RPMI8226 (cell line): ENCODE data around the gene SHF.

Experiments used
- DNase-seq: peaks from one replicate; pipeline ENCODE4 v3.0.0-alpha.2; 2015

Gene SHF

DNA sequence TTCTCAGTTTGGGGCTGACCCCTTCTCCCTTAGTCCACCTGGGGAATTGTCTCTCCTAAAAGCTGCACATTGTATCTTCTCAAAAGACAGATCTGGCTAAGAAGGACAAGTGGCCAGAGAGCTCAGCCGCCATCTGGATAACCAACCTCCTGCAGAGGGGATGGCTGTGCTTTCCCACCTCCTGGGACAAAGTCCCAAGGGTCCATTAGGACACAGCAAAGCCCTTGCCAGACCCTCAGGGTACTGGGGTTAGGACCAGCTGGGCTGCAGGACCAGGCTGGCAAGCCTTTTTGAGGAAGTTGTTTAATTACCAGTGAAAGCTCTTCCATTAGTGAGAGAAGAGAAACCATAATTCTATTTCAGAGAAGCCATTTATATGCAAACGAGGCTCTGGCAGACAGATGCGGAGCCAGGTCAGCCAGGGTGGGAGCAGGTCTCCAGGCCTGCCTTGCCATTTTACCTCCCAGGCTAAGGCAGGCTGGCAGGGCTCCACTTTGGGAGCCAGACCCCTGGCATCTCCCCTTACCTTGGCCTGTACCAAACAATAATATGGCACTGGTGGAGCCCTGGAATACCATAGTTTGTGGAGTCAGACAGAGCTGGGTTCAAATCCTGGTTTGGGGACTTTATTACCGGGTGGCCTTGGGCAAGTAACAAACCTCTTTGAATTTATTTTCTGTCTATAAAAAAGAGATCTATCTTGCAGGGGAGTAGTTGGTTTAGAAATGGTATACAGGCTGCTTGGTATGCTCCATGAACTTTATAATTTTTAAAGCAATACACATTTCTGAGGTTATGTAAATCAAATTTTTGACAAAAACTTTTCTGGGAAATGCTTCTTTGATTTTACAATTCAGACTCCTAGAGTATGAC is 17.9 kb downstream of the SHF start:
- DNase-seq, result no peak

DNA sequence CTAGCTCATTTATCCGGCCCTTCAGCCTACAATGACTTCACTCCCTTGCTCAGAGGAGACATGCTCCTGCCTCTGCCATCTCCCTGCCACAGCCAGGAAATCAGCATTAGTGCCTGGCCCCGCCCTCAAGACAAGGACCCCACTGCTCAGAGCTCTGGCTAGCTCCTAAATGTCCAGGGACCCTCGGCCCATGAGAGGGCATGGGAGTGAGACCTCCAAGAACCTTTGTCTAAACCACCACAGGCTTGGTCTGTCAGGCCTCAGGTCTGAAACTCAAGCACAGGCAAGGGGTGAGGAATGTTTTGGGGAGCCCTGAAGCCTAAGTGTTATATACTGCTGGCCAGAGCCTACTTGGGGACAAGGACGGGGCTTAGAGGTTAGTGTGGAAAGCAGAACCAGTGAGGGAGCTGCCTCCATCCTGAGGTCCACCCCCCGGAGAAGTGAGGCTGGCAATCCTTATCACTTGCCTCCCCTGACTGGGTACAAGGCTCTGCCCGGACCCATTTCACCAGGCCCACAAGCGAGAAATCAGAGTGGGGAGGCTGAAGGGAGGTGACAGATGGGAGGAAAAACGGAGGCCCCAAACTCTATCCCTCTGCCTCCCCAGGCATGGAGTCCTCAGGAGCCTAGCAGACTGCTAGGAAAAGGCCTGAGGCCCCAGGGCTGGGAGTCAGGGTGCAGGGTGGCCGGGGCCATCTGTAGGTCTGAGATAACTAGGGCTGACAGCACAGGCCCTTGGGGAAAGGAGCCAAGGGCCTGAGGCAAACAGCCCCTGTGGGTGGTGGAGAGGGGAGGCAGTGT is 18.8 kb downstream of the SHF start:
- no peak for DNase-seq

DNA sequence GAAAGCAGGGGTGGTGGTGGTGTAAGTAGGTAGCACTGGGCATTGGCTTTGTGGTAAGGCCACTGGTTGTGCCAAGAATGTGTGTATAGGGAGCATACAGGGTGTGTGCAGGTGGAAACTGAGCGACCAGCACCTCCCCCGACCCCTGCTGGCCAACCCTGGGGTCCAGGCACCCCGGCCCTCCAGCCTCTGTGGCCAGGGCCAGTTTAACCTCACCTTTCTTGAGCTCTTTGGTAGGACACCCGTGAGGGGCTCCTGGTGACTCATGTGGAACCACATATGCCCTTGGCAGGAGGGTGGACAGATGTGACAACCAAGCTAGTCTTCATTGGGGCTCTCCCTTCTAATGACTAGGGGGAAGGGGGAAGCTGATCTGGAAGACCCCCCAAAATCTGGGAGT is 19.5 kb downstream of the SHF start:
- no peak for DNase-seq

DNA sequence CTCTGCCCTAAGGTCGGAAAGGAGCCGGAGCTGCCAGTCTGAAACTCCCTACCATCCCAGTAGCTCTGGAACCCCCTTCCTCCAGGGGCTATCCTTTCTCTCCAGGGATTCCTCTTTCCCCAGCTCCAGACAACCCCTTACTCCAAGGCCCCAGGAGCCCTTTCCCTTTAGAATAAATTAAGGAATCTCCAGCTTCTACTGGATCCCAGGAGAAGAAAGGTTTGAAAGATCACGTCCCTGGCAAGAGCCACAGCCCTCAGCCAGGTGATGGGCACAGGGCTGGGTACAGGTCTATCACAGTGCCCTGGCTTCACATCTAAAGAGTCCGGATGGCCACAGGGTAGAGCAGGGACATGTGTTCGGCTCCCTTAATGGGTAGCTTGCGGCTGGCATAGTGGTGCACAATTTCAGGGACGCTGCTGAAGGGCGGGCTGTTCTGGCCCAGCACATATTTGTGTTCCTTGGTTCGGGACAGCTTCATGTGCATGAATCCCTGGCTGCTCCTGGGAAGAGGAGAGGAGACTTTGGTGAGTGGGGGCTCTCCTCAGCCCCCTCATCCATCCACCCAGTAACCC is 20.0 kb downstream of the SHF start:
- DNase-seq, result no peak

DNA sequence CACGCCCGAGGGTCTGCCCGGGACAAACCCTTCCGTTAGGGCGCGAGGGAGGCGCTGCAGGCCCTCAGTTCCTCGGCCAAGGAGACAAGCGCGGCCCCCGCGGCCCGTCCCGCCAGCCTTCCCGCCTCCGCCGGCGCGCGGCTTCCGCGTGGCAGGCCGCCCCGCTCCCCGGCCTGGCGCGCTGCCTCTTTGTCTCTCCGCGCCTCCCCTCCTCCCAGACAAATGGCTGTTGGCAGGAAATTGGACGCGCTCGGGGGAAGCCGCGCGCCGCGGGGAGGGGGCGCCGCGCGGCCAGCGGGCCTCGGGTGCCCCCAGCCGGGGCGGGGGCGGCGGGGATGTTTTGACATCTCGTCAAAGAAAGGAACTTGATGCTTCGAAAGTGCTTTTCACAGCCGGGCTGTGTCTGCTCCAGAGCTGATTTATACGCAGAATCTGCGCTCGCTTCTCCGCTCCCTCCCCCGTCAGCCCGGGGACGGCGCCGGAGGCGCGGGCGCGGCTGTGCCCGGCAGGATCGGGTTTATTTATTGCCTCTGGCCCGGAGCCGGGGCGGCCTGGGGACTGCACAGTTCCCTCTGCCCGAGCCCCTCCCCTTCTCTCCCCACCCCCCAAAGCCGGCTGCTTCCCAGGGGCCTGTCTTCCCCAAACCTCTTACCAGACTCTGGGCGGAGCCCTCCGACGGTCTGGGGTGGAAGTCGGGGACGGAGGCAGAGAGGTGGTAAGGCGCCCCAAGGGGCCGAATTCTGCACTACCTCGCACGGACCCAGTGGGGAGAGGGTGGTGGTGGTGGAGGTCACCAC is 20.7 kb downstream of the SHF start:
- DNase-seq, result peak; percentile 85

DNA sequence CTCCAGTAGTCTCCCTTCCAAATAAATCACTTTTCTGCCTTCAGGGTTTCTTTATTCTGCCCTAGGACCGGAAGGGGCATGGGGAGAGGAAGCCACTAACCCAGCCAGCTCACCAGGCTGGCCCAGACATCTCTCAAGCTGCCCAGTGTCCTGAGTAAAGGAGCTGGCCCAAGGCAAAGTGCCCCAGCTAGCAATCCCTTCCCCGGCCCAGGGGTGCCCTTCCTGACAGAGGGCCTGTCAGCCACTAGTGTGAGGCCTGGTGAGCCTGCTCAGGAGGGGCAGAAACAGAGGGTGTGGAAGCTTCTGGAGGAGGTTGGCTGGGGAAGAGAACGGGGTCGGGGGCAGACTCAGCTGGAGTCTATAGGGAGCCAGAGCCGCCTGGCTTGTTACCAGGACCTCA is 22.2 kb downstream of the SHF start:
- no peak for DNase-seq

DNA sequence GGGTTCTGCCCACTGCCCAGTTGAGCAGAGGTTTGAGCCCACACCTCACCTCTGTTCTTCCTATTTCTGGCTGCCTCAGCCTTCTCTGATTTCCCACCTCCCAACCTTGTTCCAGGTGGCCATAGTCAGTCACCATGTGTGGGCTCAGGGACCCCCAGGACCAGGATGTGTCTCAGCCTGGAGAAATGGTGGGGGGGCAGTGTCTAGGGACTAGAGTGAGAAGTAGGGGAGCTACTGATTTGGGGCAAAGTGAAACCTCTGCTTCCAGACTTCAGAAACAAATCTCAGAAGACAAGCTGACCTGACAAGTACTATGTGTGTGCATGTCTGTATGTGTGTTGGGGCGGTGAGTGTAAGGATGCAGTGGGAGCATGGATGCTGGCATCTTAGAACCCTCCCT is 22.9 kb downstream of the SHF start:
- DNase-seq, result no peak

DNA sequence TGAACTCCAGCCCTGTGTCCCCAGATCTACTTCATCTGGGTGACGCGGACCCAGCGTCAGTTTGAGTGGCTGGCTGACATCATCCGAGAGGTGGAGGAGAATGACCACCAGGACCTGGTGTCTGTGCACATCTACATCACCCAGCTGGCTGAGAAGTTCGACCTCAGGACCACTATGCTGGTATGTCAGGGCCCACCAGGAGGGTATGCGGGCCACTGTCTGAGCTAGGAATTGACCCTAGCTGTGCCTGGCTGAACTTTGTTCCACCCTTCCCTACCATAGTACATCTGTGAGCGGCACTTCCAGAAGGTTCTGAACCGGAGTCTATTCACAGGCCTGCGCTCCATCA is 24.3 kb downstream of the SHF start:
- no peak for DNase-seq

DNA sequence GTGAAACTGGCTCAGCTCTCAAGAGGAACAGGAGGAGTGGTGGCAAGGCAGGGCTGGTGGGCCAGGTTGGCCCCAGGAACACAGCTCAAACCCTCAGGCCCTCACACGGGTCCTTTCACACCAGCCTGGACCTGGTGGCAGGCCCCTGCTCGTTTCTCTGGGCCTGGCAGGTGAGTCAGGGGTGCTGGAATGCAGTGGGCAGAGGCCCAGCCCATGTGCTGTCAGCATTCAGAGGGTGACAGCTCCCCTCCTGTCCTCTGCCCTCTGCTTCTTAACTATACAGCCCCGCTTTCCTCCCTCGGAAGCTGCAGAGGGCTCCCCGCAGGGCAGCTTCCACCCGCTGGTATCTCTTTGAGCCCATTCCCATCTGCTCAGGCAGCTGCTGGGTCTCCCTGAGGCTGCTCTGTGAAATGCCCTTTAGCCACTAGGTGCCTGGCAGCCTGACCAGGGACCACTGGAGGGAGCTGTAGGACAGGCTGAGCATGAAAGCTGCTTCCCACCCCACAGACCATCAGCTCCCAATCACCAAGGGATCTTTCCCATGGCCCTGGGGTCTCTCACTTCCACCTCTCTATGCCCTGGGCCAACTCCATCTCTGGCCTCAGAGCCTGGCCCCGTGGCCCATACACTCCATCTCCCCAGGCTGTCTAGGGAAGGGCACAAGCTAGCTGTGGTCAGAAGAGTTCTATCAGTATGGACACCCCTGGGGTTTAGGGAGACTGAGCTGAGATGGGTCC is 24.8 kb downstream of the SHF start:
- DNase-seq, result peak; percentile 72

DNA sequence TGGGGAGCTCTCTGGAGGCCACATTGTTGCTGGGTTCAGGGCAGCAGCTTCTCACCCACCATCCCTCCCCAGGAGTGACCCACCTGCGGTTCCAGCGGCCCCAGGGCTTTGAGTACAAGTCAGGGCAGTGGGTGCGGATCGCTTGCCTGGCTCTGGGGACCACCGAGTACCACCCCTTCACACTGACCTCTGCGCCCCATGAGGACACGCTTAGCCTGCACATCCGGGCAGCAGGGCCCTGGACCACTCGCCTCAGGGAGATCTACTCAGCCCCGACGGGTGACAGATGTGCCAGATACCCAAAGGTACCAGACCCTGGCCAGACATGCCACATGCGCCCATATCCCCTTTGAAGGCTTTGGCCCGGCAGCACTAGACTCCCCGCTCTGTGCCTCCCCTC is 26.1 kb downstream of the SHF start:
- DNase-seq, result no peak

DNA sequence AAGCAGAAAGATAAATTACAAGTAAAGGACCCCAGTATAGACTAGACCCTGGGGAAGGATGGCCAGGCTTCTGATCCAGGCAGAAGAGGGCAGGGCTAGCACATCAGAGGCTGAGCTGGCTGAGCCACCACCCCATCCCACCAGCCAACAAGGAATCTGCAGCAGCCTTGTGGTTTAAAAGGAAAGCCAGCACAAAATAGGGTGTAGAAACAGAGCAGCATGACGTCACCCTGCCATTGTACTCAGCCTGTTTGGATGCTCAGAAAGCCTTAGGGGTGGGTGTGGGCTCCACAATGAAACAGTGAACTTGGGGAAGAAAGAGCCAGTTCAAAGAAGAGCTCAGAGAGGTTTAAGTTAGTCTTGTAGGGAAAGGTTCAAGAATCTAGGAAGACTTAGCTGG is 29.8 kb downstream of the SHF start:
- no peak for DNase-seq

DNA sequence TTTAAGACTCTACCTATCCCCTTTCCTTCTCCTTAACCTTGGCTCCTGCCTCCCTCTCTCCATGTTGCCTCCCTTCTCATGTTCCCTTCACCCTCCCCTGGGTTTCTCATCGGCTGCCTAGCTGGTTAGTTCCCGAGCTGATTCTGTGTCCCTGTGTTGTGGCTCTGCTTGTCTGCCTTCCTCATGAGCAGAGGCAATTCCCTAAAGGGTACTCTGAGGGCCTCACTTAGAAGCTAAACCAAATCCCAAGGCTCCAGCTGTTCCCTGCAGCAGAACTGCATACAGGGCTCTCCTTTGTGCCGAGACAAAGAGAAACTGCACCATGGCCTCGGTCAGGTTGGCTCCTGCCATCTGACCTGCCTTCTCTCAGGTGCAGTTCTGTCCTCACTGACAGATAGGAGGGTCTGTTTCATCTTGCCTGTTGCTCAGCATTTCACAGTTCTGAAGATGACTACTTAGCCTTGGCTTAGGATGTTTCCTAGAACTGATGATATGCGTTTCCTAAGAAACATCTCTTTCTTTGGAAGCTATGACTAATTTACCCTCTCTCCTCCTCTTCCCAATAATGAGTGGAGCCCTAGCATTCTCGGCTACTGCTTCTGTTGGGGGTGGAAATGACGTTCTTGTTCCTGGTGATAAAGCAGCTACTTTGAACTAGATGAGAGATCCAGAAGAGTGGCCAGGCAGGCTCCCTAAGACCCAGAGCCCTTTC is 30.9 kb downstream of the SHF start:
- no peak for DNase-seq

DNA sequence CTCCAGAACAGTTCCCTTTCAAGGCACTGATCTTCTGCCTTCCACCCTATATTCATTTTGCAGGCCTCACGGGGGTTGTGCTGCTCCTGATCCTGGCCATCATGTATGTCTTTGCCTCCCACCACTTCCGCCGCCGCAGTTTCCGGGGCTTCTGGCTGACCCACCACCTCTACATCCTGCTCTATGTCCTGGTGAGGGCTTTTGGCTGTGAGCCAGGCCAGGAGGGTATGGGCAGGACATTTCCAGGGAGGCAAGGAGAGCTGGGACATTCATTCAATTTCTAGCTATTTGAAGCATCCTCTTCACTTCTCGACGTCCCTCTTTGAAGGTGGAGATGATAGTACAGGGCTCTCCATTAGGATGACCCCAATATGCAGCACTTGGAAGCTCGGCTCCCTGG is 32.0 kb downstream of the SHF start:
- no peak for DNase-seq

DNA sequence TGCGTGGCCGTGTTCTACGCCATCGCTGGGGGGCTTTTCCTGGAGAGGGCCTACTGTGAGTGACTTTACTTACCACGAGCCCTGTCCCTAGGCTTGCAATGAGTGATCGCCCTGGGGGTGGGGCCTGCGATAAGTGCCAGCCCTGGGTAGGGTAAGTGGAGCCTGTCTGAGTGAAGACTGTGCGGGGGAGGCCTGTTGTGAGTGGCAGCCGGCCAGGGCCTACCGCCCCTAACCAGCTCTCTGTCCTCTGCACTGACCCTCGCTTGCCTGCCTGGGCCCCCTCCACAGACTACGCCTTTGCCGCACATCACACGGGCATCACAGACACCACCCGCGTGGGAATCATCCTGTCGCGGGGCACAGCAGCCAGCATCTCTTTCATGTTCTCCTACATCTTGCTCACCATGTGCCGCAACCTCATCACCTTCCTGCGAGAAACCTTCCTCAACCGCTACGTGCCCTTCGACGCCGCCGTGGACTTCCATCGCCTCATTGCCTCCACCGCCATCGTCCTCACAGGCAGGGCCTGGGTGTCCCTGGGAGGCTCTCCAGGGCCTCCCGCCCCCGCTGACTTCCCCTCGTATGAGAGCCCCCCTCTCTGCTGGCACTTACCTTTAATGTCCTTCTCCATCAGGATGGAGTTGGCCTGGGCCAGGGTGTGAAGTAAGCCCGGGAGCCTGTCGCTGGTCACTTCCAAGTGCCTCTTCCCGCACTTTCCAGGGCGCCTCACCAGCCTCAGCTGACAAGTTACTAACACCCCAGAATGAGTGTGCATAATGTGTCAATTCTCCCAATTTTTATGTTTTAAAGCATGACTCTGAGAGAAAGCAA is 35.6 kb downstream of the SHF start:
- DNase-seq, result no peak

DNA sequence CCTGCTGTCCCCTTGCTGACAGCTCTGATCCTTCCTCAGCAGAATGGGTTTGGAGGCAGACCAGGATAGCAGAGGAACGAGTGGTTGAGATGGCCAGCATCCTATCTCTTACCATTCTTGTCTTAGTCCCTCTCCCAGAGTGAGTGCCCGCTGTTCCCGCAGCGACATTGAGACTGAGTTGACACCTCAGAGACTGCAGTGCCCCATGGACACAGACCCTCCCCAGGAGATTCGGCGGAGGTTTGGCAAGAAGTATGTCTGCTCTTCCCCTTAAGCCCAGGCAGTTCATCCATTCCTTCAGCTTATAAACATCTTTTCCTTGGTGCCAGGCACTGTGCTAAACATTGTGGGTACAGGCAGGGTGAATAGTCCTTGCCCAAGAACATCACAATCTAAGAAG is 36.8 kb downstream of the SHF start:
- no peak for DNase-seq

DNA sequence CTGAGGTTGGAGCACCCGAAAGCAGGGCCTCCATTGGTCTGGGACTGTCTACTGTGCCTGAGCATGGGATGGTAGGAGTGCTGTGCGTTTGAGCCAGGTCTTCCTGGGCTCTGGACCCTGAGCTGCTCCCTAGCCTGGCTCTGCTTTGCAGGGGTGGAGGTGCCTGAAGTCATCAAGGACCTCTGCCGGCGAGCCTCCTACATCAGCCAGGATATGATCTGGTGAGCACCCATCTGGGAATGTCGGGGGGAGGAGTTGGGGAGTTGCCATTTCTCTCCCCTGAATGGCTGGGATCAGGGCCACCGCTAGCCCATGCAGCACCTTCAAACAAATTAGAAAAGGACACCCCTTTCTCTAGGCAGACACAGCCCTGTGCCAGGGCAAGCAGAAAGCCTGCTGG is 37.3 kb downstream of the SHF start:
- no peak for DNase-seq

DNA sequence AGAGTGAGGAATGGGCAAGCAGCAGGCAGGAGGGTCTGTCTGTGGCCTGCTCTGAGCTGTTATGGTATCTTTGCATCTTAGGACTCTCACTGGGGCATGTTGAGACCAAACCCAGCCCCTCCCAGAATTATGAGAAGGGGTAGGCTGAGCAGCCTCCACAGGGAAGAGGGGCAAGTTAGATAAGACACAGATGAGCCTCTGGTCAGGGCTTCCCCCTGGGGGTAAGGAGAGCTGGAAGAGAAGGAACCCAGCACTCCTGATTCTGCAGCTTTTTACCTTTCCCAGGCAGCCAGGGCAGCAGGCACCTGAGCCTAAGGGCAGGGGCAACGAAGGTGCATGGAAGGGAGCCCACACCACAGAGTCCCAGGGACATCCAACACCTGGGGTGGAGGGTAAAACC is 38.7 kb downstream of the SHF start:
- DNase-seq, result no peak

DNA sequence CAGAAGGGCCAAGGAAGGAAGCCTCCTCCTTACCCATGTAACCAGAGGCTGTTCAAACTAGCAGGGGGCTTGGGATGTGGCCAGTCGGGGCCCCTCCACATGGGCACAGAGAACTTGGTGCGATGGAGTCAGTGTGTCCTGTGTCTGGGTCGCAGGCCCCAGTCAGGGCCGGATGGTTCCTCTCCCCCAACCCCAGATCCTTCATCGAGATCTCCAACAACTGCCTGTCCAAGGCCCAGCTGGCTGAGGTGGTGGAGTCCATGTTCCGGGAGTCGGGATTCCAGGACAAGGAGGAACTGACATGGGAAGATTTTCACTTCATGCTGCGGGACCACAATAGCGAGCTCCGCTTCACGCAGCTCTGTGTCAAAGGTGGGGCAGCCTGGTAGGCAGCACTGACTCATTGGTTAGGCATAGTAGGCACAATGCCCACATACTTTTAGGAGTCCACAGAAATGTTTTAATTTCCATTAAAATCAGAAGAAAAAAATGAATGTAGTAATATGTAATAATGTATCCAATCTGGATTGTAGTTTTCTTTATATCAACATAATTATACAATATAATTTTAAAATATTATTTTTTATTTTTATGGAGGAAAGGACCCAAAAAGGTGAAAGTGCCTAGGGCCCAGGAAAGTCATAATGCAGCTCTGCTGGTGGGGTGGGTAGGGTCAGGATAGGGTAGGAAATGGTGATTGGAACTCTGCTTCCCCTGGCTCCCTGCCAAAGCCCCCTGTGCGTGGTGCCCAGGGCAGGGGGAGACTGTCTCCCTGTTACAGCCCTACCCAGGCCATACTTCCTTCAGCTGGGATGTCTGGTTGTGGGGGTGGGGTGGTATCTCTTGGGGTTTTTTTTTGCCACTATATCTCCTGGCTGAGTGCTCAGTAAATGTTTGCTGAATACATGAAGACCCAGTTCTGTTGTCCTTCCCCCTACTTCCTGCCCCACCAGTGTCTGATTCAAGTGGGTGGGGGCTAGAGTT is 39.4 kb downstream of the SHF start:
- no peak for DNase-seq

DNA sequence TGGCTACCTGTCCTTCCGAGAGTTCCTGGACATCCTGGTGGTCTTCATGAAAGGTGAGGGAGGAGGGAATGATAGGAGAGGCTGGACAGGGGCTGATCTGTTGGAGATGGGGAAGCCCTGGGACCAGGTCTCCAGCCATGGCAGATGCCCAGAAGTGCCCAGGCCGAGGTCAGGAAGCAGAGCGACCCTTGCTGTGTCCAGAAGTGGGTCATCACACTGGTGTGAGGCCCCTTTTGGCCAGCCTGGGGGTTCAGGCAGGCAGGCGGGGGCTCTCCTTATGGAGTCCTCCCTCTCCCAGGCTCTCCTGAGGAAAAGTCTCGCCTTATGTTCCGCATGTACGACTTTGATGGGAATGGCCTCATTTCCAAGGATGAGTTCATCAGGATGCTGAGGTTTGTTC is 40.2 kb downstream of the SHF start:
- DNase-seq, result no peak

DNA sequence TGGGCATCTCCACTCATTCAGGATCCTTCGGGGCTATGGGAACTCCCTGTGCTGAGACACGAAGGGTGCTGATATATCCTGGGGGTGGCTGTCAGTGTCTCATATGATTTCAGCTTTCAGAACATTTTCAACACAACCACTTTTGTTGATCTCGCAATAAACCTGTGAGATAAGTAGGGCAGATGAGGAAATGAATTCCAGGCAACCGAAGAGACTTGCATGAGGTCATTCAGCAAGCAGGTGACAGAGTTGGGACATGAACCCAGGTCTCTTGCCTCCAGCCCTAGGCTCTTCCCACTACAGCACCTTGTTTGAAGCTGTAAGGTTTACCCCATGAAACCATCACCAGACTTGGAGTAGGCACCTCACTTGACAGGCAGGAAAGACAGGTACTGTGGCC is 41.4 kb downstream of the SHF start:
- no peak for DNase-seq
